ENCODE measurements around the gene CITED1.
A peak's percentile ranks its signal among the peaks of the same experiment; 100 is the strongest.

Gene CITED1

DNA sequence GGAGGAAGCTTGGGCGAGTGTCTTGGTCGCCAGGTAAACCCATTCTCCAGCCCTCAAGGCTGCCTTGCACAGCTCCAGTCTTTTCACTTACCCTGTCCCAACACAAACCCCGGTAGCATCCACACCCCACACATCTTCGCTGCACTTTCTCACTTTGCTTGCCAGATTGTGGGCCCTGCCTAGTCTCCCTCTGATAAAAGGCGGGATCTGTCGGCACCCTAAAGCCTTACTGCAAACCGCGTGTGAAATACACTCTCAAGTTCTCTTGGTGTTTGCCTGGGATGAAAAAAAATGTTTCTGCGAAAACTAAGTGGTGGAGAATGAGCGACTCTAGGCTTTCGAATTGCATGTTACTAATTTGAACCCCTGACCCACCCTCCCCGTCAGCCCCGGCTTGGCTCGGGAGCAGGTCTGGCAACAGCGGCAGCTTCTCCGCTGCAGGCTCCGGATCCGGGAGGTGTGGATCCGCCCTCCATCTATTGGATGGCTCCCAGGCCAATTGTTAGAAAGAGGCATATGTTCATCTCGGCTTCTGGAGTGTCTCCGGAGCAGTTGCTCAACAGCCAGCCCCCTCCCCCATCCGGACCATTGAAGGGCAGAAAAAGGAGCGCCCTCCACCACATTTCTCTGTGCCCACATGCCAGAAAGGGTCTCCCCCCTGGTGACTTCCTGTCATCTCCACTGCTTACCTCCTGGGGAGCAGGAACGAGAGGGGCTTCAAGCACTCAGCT lies 3.0 kb upstream of the CITED1 start:
- peak; percentile 19 for DNase-seq (ENCODE audit: low spot score)

DNA sequence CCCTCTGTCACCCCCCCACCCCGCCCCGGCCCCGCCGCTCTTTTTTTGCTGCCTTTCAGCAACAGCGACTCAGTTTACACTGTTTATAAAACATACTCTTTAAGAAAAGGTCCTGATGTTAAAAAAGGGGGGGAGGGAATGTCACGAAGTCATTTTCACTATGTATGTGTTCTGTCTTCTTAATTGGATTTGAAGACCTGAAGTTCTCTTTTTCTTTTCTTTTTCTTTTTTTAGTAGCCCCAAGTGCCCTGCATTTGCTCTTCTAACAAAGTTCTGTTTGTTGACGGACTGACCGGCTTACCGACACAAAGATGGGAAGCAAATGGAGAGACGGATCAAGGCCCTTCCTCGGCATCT lies 2.5 kb upstream of the CITED1 start:
- no peak for DNase-seq (ENCODE audit: low spot score)

DNA sequence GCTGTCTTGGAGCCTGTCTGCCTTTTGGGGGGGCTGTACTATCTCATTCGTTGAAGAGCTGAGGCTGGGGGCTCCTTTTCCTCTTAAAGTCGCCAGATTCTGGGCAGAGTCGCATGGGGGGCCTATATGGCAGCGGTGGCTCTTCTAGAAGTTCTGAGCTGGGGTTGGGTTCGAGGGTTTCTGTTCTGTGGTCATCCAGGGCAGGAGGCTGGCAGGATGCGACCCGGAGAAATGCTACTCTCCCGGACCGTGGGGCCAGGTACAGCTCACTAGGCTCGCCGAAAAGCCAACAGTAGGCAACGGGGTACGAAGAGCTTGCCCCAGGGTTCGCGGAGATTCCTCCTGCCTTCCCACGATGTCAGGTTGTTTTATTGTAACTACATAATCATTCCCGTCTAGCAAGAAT lies 1.9 kb upstream of the CITED1 start:
- DNase-seq (ENCODE audit: low spot score): no peak

DNA sequence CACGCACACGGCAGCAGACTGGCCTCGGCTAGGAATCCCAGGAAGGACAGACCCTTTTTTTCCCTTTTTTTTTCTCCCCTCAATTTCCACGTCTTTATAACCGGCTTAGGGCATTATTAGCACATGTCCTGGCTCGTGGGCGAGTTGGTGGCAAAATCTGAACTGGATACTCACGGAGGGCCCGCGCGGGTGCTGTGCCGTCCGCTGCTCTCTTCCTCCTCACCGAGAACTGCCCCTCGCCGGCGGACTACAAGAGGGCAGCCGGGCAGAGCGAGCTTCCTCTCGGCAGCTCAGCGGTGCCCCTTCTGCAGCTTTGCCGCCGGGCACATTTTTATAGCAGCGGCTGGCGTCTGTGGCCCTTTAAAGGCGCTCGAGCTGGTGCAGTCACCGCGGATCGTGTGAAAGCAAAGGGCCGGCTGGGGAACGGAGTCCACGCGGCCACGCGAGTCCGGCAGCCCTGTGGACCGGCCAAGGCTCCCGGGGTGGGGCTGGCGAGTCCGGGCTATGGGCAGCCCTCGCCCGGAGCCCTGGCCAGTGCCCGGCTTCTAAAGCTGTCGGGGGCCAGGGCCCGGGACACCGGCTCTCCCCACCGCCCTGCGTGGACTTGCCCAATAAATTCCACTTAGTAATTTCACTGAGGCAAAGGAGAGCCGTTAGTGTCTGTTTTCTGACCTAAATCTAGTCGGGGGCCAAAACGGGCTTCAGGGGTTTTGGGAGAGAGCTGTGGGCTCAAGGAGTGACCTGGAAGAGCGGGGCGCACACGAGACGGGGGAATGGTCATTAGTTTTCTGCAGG lies 1.3 kb upstream of the CITED1 start:
- peak; percentile 8 for DNase-seq (ENCODE audit: low spot score)

DNA sequence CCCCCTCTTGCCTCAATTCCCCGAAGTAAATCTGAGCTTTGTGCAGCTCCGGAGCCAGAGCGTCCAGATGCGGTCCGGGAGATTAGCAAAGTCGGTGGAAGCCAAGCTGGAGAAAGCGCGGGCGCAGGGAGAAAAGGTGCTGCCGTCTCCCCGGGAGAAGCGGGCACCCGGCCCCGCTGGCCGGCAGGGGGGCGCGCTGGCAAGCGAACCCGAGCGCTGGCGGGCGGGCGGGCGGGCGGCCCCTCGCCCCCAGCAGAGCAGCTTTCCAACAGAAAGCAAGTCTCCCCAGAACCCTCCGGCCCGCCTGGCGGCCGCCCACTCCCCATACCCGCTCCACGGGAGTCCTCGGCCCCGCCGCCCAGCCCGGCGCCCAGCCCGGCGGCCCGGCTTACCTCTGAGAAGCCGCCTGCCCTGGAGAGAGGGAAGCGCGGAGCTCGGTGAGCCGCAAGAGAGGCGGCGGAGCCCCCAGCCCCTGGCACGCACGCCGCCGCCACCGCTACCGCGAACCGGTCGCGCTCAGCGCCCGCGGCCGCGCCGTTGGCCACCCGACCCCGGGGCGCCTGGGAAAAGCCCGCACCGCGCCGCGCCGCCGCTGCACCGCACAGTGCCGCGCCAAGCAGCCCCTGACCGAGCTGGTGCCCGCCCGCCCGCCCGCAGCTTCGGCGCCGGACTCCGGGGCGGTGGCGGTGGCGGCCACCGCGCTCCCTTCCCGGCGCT lies 529 bp upstream of the CITED1 start:
- no peak for DNase-seq (ENCODE audit: low spot score)

DNA sequence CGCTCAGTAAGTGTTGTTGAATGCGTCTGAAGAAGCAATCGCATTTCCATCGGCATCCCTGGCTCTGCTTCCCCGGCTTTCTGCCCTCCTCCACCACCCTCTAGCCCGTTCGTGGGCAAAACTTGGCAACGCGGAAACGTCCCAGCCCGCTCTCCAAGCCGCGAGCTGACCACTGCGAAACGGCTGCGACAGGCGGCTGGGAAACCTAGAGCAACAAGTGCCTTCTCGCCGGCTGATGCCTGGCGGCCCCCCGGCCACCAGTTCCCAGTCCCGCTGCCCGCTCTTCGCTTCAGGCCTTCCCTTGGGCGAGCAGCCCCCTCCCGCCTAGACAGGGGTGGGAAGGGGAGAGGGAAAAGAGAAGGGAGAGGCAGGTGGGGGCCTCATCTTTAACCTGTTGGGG lies 837 bp downstream of the CITED1 start:
- DNase-seq (ENCODE audit: low spot score): no peak

DNA sequence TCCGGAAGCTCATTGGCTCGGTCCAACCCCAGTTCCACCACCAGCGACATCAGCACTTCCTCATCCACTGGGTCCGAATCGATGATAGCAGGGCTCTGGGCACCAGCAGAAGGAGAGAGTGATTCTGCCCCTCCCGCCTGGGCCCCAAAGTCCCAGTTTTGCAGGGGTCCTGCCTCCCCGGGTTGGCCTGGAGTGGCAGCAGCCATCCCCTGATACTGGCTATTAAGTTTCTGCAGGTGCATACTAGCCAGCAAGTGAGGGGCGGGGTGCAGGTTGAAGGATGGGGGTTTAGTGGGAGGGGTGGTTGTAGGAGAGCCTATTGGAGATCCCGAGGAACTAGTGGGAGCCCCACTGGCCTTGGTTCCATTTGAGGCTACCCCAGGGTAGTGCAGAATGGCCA lies 3.9 kb downstream of the CITED1 start:
- no peak for DNase-seq (ENCODE audit: low spot score)

DNA sequence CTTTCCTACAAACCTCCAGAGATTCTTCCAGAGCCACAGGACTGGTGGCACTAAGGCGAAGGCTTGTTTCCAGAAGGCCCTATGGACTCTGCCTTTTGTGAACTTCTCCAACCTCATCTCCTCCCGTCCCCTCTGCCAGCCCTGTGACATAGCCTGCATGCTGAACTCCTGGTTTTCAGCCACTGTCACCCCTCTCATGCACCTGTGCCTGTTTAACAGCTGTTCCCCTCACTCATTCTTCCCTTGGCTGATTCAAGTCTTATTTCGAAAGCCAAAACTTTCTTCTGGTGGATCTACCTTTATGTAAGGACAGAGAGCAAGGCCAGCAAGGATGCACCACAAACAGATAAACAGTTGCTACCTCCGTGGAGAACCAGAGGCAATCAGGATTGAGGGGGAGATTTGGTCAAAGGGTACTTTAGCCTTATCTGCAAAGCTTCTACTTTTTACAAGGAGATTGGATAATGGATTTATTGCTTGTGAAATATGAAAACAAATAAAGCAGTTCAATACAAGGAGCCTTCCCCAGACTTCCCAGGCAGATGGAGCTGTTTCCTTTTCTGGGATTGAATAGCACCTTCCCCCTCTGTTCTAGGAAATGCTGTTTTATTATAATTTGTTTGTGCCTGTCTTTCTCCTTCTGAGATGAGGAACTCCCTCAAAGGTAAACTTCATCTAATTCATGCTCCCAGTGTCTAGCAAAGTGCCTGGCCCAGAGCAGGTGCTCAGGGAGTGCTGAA lies 5.7 kb downstream of the CITED1 start:
- DNase-seq (ENCODE audit: low spot score): no peak

DNA sequence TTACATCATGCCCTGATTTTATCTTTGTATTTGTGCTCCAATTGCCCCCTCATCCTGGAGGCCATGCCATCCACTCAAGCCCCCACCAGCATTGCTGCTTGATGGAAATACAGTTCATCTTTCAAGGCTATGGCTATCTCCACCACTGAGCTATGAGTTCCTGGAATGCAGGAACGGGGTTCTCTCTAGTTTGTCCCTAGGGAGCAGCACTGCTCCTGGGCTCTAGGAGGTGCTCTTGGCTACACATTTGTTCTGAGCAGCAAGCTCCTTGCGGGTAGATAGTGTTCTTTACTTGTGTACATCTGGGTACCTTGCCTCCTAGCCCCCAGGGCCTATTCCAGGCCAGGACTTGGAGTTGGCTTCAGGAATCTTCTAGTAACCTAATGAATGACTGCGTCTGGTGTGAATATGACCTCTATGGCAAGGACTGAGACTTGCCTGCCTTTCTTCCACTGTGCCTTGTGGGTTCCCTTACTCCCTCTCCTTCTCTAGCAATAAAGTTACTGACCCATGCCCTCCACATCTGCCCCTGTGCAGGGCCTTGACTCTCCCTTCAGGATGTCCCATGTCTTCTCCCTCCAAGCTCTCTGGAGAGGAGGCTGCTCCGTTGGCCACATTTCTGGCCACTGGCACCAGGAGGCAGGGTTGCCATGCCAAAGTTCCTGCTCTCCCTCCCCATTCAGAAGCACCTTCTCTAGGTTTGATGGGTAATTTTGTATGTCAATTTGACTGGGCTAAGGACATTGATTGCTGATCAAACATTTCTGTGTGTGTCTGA lies 7.6 kb downstream of the CITED1 start:
- no peak for DNase-seq (ENCODE audit: low spot score)

DNA sequence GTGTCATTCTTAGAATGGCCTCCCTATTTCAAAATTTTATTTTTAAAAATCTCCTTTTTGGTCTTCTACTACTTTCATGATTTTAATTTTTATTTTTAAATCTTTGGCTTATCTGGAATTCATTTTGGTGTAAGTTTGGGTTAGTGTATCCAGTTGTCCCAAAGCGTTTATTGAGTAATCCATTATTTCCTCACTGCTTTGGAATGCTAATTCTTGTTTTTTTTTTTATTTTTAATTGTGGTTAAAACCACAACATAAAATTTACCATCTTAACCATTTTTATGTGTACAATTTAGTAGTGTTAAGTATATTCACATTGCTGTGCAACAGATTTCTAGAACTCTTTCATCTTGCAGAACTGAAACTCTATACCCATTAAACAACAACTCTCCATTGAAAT lies 8.7 kb downstream of the CITED1 start:
- no peak for DNase-seq (ENCODE audit: low spot score)

DNA sequence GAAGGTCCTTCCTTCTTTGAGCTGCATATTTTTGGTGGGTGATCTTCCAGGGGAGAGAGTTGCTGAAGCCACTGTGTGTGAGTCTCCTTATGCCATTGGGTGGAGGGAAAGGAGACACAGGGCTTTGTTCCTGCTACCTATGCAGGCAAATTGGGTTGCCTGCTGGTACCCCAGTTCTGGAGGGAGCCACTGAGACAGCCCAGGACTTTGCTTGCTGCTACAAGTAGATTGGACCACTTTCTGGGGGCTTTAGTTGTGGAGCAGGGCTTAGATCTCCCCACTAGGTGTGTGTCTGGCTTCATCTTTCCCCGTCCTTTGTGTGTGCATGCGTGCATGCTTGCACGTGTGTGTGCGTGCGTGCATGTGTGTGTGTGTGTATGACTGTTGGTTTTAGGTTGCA lies 10.0 kb downstream of the CITED1 start:
- no peak for DNase-seq (ENCODE audit: low spot score)

DNA sequence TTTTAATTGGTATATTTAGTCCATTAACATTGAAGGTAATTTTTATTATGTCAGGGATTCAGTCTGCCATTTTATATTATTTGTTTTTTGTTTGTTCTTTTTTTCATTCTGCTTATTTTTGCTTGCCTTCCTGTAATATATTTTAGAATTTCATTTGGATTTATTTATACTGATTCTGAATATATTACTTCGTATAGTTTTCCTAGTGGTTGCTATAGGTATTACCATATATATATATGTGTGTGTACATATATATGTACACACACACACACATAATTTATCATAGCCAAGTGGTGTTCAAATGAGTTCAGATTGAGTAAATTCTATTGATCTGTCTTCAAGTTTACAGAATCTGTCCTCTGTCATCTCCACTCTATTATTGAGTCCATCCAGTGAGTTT lies 11.2 kb downstream of the CITED1 start:
- no peak for DNase-seq (ENCODE audit: low spot score)

DNA sequence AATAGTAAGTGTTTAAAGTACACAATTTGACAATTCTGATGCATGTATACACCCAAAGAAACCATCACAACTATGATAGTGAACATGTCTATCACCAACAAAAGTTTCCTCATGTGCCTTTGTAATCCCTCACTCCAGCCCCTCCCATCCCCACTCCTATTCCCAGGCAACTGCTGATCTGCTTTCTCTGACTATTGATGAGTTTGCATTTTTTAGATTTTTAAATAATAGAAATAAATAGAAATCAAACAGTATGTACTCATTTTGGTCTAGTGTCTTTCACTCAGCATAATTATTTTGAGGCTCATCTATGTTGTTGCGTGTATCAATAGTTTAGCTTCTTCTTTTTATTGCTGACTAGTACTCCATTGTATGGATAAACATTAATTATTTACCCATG lies 23.4 kb downstream of the CITED1 start:
- no peak for DNase-seq (ENCODE audit: low spot score)

DNA sequence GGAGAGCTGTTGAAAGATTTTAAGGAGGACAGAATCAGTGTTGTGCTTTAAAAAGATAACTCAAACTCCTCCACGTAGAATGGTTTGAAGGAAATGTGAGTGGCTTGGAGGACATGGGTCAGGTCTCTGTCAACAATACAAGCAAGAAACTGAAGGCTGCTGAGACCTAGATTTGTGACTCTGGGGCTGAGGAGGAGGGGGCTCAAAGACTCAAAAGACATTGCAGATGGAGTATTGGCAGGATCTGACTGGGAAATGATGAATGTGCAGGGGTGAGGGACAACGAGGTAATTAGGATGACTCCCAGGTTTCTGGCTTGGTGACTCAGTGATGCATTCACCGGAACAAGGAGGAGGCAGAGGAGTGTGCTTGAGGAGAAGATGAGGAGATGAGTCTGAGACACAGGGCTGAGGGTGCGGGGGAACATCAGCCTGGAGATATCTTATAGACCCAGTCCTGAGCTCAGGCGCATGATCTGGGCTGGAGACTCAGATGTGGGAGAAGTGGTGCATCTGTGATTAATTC lies 25.3 kb downstream of the CITED1 start:
- no peak for DNase-seq (ENCODE audit: low spot score)

DNA sequence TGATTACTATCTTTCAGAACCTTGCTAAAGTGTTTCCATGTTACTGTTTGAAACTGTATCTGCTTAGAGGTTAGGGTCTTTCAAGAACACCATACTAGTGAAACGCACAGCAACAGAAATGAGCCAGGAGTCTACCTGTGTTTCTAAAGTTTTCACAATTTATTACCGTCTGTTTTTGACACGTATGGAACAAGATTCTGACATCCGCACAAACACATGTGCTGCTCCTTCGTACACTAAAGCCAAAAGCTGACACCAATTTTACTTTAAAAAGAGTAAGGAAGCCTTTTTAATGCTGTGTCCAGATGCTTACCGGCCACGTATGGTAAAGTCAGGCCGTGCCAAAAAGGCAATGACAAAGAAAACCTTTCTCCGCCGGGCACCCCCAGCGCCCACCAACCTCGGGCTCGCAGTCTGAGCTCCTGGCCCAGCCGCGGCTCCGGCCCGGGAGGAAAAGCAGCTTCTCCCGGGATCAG lies 29.2 kb downstream of the CITED1 start:
- DNase-seq (ENCODE audit: low spot score): no peak

DNA sequence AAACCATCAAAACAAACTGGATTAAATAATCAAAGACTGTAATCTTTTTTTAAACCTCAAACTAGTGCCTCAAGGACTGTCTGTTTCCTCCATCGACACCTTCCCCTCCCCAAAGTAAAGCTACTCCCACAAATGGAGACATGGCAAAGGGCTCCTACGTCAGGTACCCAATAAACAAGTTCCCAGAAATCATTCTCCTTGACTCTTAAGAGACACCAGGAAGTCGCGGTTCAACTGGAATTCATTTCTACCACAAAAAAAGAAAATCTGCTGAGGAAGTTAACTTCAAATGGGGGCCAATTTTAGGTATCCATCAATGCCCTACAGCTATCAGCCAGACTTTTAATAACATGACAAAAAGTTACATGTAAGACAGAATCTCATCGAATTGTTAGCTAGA lies 31.2 kb downstream of the CITED1 start:
- no peak for DNase-seq (ENCODE audit: low spot score)

DNA sequence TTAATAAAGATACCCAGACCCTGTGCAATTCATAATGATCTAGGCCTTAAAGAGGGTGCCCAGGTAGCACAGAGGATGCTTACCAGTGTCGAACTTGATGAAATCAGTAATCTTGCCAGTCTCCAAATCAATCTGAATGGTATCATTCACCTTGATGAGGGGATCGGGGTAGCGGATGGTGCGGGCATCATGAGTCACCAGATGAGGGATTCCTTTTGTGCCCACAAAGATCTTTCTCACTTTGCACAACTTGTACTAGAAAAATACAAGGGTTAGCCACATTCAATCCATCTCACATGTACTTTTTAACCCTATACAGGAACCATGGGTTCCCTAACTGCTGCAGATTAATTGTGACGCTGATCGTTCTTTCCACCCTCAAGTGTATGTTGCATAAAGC lies 32.0 kb downstream of the CITED1 start:
- DNase-seq (ENCODE audit: low spot score): peak; percentile 31

DNA sequence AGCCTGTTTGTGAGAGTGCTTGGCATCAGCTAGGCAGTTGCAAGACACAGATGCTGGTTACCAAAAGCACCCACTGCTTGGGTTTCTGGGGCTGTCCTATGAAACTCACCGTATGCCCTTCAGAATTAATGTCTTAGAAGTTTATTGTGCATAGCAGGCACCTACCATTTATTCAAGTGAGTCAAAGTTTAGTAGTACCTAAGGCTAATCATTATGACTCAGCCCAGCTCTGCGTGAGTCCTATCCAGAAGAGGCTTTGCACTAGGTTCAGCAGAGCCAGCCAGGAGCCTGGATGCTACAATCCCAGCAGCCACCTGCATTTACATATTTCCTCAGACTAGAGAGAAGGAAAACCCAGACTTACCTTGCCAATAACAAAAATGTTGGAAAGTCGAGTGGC lies 32.8 kb downstream of the CITED1 start:
- DNase-seq (ENCODE audit: low spot score): no peak

DNA sequence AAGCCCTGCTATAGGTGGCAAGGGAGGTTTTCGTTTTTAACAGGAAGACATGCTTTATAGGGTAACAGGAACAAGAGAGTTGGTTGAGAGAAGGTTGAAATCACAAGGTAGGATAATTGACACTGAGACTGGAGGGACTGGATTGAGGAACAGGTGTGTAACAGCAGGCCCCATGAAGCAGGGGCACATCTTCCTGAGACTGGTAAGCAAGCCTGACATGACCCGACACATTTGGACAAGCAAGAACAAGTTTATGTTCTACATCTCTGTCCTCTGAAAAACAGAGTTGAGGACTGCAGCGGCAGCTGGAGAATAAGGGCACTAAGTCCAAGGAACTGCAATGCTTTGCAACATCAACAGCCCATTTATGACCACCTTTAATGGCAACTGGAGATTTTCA lies 33.9 kb downstream of the CITED1 start:
- no peak for DNase-seq (ENCODE audit: low spot score)

DNA sequence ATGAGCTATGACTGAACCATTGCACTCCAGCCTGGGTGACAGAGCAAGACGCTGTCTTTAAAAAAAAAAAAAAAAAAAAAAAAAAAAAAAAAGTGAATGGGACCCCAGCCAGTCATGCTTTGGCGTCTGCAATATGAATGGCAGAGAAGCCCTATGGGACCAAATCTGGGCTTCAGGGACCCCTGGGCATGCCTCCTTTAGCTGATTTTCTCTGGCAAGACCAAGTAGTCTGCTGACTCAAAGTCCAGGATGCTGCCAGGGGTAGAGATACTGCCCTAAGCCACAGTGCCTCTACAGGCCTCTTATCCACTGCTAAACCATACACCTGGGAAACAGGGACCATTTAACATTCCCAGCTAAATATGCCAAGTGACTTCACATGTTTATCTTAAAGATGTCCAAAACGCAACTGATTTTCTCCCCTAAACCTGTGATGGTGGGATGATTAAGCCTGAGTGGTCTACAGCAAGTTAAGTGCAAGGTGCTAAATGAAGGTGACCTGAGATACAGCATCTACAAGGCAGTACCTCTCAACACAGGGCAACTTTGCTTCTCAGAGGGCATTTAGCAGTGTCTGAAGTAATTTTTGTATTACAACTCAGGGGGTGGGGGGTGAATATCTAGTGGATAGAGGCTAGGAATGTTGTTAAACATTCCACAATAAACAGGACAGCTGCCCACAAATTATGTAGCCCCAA lies 34.5 kb downstream of the CITED1 start:
- DNase-seq (ENCODE audit: low spot score): no peak
